ENCODE data around the gene SIGLEC11. TPM values are rescaled to one million over a fixed set of nuclear protein-coding genes. Genes with fewer than 3 reads are reported as not detected.
"Not testable (repeated sequence)": the region's sequence is repeated elsewhere in the genome, so short reads cannot be mapped to it uniquely, and the experiment has no call there.

SIGLEC11 gene
- polyA plus RNA-seq, 3 donors: 4.9 to 6.6 (median 5.0) TPM

GRCh38 chr19:49932041-49932451 lies 28.9 kb downstream of the SIGLEC11 start:
- no peak for DNase-seq (ENCODE audit: extremely low read depth in 1 of 11, low read depth in 9 of 11, low spot score in 4 of 11)

- no peak for DNase-seq (ENCODE audit: extremely low read depth in 1 of 11, low read depth in 9 of 11, low spot score in 4 of 11)
Measured at GRCh38 chr19:49931293-49932040, 29.5 kb downstream of the SIGLEC11 start.

GRCh38 chr19:49930483-49931011 lies 30.4 kb downstream of the SIGLEC11 start:
- no peak for DNase-seq (ENCODE audit: extremely low read depth in 1 of 11, low read depth in 9 of 11, low spot score in 4 of 11)

- DNase-seq (ENCODE audit: extremely low read depth in 1 of 11, low read depth in 9 of 11, low spot score in 4 of 11): peak; percentile 81 to 94 (median 89)
Measured at GRCh38 chr19:49929611-49930482, 31.1 kb downstream of the SIGLEC11 start.

GRCh38 chr19:49929121-49929610 lies 31.8 kb downstream of the SIGLEC11 start, which contains the start of the genes ATF5 and NUP62:
ATF5 (plus strand) TSS chr19:49929205; CDS start chr19:49930851, 1,646 bp downstream.
NUP62 (minus strand) TSS chr19:49929504; CDS start chr19:49909807, 19,697 bp downstream.
- DNase-seq (ENCODE audit: extremely low read depth in 1 of 11, low read depth in 9 of 11, low spot score in 4 of 11): peak in 8 of 11 donors; percentile 31 to 87 (median 86)

- DNase-seq (ENCODE audit: extremely low read depth in 1 of 11, low read depth in 9 of 11, low spot score in 4 of 11): no peak
Measured at GRCh38 chr19:49927526-49928264, 33.3 kb downstream of the SIGLEC11 start.

- DNase-seq (ENCODE audit: extremely low read depth in 1 of 11, low read depth in 9 of 11, low spot score in 4 of 11): no peak
Measured at GRCh38 chr19:49926515-49926914, 34.5 kb downstream of the SIGLEC11 start.

GRCh38 chr19:49925486-49925885 lies 35.5 kb downstream of the SIGLEC11 start:
- DNase-seq (ENCODE audit: extremely low read depth in 1 of 11, low read depth in 9 of 11, low spot score in 4 of 11): no peak

GRCh38 chr19:49924881-49925210 lies 36.1 kb downstream of the SIGLEC11 start:
- not testable (repeated sequence) for DNase-seq (ENCODE audit: extremely low read depth in 1 of 11, low read depth in 9 of 11, low spot score in 4 of 11)

- no peak for DNase-seq (ENCODE audit: extremely low read depth in 1 of 11, low read depth in 9 of 11, low spot score in 4 of 11)
Measured at GRCh38 chr19:49924004-49924880, 36.7 kb downstream of the SIGLEC11 start.

GRCh38 chr19:49923055-49924003 lies 37.6 kb downstream of the SIGLEC11 start:
- DNase-seq (ENCODE audit: extremely low read depth in 1 of 11, low read depth in 9 of 11, low spot score in 4 of 11): no peak

- DNase-seq (ENCODE audit: extremely low read depth in 1 of 11, low read depth in 9 of 11, low spot score in 4 of 11): no peak
Measured at GRCh38 chr19:49921871-49922795, 38.8 kb downstream of the SIGLEC11 start.

GRCh38 chr19:49920624-49921363 lies 40.2 kb downstream of the SIGLEC11 start:
- DNase-seq (ENCODE audit: extremely low read depth in 1 of 11, low read depth in 9 of 11, low spot score in 4 of 11): no peak

GRCh38 chr19:49918089-49918488 lies 42.9 kb downstream of the SIGLEC11 start:
- no peak for DNase-seq (ENCODE audit: extremely low read depth in 1 of 11, low read depth in 9 of 11, low spot score in 4 of 11)

Data from renal cortex interstitium (tissue), 11 donors.